Cerebellar cortex (tissue), 1 donor: ENCODE measurements around the gene LAMA3.
"Not testable (repeated sequence)": the region's sequence is repeated elsewhere in the genome, so short reads cannot be mapped to it uniquely, and the experiment has no call there.

Source experiments
- DNase-seq: peaks from one replicate; pipeline ENCODE4 v3.0.0-alpha.2; 2015; ENCODE audit warnings: low spot score

The LAMA3 gene

DNA sequence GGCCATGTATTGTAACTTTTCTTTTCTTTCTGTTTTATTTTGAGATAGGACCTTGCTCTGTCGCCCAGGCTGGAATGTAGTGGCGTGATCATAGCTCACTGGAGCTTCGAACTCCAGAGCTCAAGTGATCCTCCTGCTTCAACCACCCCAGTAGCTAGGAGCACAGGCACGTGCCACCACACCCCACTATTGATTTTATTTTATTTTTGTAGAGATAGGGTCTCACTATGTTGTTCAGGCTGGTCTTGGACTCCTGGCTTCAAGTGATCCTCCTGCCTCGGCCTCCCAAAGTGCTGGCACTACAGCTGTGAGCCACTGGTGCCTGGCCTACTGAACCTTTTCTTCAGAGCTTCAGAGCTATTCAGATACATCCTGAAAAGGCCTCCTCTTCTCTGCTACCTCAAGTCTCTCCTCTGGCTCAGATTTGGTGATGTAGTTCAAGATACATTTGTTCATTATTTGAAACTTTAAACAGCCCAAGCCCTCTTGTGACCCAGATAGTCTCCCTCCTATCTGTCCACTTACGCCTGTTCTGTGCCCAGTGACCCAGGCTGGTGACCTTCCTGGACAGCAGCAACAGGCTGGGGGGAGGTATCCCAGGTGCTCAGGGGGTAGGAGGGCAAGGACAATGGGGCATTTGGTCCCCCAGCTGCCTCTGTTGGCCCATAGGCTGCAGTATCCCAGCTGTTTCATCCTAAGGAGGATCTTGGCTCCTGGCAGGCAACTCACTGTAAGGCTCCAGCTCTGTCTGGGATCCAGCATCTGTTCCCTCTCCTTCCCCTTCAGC is 38.6 kb downstream of the LAMA3 start:
- DNase-seq, result no peak

DNA sequence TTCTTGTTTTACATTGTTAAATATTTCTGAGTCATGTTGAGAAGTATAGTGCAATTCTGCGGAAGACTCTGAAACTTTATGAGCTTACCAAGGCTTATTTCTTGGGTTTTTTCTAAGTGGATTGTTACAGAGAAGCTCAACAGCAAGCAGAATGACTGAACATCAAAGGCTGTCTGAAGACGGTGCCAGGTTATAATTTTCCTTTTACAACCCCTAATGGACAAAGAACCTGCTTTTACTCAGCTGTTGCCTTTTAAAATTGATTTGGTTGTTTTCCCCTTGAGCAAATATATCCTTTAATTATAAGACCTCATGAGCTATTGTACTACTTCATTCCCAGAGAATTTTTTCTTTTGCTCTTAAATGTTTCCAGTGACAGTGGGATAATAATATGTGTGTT is 41.6 kb downstream of the LAMA3 start:
- DNase-seq, result no peak

DNA sequence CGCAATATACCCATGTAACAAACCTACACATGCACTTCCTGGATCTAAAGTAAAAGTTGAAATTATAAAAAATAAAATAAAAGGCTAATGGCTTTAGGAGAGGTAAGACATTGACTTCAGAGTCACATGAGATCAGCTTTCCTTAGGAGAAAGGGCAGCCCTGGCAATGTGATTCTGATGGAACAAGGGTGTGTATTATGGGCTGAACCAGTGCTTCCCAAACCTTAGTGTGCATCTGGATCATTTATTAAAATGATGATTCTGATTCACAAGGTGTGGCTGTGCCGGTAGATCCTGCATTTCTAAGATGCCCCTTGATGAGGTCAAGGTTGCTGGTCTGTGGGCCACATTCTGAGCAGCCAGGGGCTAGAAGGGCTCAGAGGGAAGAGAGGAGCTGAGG is 42.6 kb downstream of the LAMA3 start:
- no peak for DNase-seq

- no peak for DNase-seq
Observed at GRCh38 chr18:23732439-23732838, 43.2 kb downstream of the LAMA3 start.

DNA sequence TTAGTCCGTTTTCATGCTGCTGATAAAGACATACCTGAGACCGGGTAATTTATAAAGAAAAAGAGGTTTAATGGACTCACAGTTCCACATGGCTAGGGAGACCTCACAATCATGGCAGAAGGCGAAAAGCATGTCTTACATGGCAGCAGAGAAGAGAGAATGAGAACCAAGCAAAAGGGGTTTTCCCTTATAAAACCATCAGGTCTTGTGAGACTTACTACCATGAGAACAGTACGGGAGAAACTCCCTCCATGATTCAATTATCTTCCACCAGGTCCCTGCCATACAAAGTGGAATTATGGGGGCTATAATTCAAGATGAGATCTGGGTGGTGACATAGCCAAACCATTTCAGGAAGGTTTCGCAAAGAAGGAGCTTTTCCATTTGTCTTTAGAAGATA is 44.0 kb downstream of the LAMA3 start:
- not testable (repeated sequence) for DNase-seq

GRCh38 chr18:23733895-23734294 is 44.6 kb downstream of the LAMA3 start:
- DNase-seq, result no peak

DNA sequence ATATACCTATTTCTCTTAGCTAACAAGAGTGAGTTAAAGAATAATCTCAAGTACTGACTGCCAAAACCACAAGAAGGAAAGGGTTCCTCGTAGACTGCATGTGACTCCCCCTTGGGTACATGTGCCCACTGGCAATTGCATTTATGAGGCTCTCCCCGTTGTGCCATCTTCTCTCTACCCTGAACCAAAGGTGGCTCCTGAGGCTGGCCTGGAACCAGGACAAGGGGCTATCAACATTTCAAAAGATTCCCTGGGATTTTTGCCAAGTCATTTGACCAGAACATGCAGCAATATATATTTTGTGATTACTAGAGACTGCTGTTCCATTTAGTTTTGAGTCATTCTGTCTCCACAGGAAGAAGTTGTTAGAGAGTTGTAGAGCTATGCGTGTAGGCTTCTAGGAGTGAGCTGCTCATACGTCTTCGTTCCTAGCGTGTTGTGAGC is 45.8 kb downstream of the LAMA3 start:
- no peak for DNase-seq

GRCh38 chr18:23737578-23737977 is 48.3 kb downstream of the LAMA3 start:
- no peak for DNase-seq

DNA sequence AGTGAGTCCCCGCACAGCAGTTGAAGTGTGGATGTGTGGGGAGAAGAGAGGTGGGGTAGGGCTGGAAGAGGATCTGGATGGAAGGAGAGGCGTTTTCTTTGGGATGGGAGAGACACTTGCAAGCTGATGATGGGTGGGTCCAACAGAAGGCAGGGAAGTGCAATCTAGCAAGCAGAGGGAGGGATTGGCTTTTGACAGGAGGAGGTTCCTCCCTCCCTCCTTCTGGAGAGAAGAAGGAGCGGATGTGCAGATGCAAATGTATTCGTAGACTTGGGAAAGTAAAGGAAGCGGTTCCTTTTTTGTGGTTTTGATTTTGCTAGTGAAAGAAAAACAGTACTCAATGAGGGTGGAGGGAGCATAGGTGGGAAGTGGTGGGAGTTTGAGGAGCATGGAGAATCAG is 48.9 kb downstream of the LAMA3 start:
- DNase-seq, result no peak

GRCh38 chr18:23738575-23738974 is 49.3 kb downstream of the LAMA3 start:
- DNase-seq, result no peak

DNA sequence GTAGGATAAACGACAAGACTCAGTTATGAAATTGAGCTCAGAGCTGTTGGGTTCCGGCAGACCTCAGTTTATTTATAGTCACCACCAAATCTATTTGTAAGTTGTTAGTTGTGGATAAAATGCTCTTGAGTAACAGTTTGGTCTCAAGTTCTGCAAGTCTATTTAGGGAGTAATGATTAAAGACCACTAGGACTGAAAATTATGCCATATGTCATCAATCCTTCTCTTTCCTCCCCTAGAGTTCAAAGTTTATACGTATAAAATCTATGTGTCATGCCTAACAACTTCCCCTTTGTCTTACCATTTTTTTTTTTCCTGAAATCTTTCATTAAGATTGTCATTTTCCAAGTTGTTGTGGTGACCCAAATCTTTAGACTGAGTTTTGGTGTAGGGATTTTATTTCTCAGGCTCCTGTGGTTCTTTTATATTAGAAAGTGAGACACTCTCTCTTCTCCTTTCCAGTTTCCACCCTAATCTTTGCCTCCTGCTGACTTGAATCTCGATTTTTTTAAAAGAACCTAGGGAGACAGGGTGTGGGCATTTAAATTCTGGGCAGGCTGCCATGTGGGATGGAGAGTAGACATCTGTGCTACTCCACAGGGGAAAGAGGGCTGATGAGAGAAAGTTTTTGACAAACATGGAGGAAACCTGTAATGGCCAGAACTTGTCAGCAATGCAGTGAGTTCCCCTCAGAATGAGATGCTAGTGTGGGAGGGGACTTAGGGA is 51.0 kb downstream of the LAMA3 start:
- no peak for DNase-seq

- not testable (repeated sequence) for DNase-seq
Observed at GRCh38 chr18:23741967-23742366, 52.7 kb downstream of the LAMA3 start.

DNA sequence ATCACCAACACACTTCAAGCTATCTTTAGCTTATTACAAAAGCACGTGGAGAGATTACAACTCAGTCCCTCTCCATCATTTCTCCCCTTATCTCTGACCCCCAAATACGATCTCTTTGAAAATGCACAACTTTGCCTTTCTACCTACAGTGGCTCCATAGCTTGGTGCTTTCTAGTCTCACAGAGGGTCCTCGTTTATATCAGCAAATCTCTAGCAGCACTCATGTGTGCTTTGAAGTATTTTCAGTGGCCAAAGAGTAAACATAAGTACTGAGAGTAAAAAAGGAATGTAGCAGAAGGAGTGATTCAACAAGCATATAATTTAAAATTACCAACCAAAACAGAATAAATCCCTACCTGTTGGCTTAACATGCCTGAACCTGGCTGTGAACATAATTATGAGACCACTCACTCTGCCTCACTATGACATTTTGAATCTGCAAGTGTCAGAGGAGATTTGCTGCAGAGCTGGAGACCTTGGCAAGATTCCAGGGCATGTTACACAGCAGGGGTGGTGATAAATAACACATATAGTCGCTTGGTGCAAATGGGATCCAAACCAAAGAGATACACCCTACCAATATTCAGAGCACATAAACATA is 54.6 kb downstream of the LAMA3 start:
- DNase-seq, result no peak

- DNase-seq, result no peak
Observed at GRCh38 chr18:23745366-23745765, 56.1 kb downstream of the LAMA3 start.

GRCh38 chr18:23746851-23747250 is 57.6 kb downstream of the LAMA3 start:
- no peak for DNase-seq

DNA sequence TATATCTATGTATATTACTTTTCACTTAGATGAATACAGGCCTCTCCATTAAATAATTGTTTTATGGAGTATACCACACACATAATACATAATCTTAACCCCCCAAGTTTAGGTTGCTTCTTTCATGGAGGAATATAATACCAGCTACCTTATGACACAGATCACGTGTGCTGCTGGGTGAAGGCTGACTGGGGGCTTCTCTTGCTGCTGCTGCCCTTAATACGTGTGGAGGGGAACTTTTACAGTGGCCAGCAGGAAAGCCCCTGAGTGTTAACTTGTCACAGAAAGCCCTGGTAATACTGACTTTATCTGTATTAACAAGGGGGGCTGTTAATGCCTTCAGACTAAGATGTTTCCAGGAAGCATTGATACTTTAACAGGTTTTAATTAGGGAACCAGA is 63.1 kb downstream of the LAMA3 start:
- no peak for DNase-seq

GRCh38 chr18:23752796-23753195 is 63.5 kb downstream of the LAMA3 start:
- DNase-seq, result peak; percentile 11

DNA sequence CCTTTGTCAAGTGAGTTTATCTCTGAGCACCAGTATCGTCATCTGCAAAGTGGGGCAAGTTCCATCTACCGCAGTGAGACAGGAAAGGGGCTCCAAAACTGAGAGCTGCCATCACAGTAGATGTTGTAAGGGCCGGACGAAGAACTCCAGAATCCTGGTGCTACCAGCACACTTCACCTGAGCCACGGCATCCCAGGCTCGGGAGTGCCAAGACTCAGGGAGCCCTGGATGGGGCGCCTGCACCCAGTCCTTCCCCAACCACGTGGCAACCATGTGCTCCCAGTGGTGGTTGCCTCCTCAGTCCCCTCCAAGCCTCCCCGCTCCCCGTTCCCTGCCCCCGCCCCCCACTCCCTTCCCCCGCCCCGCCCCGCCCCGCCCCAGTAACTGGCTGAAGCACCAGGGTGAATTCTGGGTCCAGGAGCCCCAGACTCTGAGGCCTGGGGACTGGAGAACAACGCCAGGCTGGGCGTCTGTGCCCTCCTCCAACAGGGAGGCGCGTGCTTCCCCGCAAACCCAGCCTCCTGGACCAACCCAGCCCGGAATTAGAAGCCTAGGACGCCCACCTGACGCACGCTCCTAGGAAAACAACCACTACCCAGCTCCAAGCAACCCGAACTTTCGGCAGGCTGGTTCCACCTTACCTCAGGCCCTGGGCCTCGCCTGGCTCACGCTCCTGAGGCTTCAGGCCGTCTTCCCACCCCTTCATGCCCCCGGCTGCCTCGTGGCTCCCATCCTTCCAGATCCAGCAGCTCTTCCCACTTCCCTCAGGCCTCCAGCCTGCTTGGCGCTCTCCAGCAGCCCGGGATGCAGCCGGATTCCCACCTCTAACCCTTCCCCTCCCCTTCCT is 67.6 kb downstream of the LAMA3 start:
- DNase-seq, result no peak

DNA sequence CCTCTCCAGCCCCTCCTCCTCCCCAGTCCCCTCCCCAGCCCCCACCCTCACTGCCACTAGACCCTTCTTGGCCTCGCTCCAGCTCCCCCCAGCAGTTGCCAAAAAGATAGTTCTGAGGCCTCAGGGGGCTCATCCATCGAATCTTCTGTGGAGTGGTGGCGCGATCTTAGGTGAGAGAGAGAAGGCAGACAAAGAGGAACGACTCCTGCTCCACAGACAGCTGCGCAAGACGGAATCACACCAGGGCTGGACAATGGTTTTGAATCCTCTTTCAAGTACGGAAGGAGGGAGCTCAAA is 68.1 kb downstream of the LAMA3 start:
- no peak for DNase-seq

GRCh38 chr18:23758281-23758680 is 69.0 kb downstream of the LAMA3 start:
- no peak for DNase-seq

DNA sequence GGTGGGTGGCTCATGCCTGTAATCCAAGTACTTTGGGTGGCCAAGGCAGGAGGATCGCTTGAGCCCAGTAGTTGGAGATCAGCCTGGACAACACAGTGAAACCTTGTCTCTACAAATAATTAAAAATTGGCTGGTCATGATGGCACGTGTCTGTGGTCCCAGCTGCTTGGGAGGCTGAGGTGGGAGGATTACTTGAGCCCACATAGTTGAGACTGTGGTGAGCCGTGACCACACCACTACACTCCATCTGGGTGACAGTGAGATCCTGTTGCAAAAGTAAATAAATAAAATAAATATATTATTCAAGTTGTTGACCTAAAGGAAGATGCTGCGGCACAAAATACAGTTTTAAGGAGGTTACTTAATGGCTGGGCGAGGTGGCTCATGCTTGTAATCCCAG is 72.7 kb downstream of the LAMA3 start:
- no peak for DNase-seq

DNA sequence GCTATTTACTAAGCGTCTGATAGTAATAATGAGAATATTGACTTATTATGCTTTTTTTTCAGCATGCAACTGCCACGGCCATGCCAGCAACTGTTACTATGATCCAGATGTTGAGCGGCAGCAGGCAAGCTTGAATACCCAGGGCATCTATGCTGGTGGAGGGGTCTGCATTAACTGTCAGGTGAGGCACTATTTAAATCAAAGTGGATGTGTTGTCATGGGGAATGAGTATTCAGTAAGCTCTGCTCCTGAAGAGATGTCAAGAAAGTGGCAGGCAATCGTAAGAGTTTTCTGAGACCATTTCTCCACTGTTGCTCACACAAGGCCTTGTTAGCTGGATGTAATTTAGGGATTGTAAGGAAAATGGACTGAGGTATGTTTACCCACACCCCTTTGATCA is 74.1 kb downstream of the LAMA3 start:
- DNase-seq, result no peak
